SW480 (cell line): ENCODE results near the gene MRPL37.
"Not testable (repeated sequence)": the region's sequence is repeated elsewhere in the genome, so short reads cannot be mapped to it uniquely, and the experiment has no call there.

Experiments
- DNase-seq: peaks from one replicate; pipeline ENCODE4 v3.0.0-alpha.2; 2016; ENCODE audit warnings: low spot score

Gene MRPL37

GRCh38 chr1:54199765-54200518 lies at the start of gene MRPL37, which contains the start of gene CYB5RL:
MRPL37 (plus strand) TSS chr1:54200167; CDS start chr1:54200244, 77 bp downstream.
CYB5RL (minus strand) TSS chr1:54200030; CDS start chr1:54195616, 4,414 bp downstream.
- DNase-seq = peak; percentile 96

- DNase-seq = no peak
These were observed 49.0 kb upstream of the MRPL37 start for GRCh38 chr1:54151013-54151412.

- DNase-seq = no peak
These were observed 47.3 kb upstream of the MRPL37 start, which contains the start of gene CDCP2 for GRCh38 chr1:54152696-54153095. CDCP2 (minus strand) TSS chr1:54153000; CDS start chr1:54152922, 78 bp downstream.

DNA sequence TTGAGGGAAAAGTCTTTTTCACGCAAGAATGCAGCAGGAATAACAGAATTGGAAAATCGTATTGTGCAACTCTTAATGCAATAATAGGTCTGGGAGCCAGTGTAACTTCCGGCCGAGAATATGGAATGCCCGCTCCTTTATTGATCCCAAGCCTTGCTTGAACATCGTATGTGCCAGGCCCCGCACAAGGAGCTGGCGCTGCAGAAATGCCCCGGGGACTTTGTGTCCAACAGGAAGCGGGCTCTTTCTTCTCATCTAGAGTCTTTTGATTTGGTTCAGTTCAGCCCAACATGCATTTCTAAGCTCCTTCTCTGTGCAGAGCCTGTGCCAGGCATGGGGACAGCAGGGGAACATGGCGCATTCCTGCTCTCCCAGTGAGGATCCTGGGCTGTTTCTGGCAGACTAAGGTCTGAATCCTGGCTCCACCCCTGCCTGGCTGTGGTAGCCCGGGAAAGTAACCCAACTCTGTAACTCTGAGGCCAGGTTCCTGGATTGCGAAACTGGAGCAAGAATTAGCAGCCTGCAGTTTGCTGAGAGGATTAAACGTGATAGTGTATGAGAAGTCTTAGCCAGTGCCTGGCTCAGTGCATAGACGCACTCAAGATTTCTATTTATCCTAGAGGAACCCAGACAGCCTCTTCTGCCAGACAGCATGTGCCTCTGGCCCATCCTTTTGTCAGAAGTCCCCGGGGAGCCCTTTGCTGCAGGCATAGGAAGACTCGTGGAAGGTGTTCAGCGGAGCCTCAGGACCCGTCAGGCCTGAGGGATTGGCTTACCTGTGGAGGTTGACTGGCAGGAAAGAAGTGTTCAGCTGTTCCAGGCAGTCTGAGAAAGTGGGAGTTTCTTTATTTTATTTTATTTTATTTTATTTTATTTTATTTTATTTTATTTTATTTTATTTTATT lies 46.2 kb upstream of the MRPL37 start:
- no peak for DNase-seq

GRCh38 chr1:54156201-54156600 lies 43.8 kb upstream of the MRPL37 start:
- no peak for DNase-seq

DNA sequence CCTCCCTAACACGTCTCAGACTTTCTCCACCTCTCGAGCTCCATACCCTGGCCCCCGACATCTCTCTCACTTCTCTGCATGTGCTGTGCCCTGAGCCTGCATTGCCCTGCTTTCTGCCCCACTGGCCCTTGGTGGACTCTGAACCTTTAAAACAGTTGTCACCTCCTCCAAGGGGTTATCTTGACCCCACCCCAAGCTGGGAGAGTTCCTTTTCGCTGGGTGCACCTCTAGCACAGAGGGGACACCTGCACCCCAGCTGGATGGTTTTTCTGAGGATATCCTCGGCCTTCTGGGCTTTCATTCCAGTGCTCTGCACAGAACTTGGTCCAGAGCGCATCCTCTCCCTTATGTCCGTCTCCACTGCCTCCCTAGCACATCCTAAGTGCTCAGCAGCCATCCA lies 43.0 kb upstream of the MRPL37 start:
- no peak for DNase-seq

DNA sequence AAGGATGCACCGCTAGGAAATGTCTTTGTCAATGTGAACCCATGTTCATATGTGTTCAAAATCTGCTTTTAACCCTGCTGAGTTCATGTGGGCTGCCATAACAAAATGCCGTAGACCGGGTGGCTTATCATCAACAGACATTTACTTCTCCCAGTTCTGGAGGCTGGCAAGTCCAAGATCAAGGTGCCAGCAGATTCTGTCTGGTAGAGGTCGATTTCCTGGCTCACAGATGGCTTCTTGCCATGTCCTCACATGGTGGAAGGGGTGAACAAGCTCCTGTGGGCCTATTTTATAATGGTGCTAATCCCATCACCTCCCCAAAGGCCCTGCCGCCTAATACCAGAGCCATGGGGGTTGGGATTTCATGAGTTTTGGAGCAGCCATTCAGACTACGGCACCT lies 42.6 kb upstream of the MRPL37 start:
- DNase-seq = no peak

- DNase-seq = peak; percentile 64
These were observed 41.9 kb upstream of the MRPL37 start for GRCh38 chr1:54158071-54158470.

- DNase-seq = no peak
These were observed 40.1 kb upstream of the MRPL37 start for GRCh38 chr1:54159733-54160316.

- no peak for DNase-seq
These were observed 39.6 kb upstream of the MRPL37 start for GRCh38 chr1:54160351-54160750.

DNA sequence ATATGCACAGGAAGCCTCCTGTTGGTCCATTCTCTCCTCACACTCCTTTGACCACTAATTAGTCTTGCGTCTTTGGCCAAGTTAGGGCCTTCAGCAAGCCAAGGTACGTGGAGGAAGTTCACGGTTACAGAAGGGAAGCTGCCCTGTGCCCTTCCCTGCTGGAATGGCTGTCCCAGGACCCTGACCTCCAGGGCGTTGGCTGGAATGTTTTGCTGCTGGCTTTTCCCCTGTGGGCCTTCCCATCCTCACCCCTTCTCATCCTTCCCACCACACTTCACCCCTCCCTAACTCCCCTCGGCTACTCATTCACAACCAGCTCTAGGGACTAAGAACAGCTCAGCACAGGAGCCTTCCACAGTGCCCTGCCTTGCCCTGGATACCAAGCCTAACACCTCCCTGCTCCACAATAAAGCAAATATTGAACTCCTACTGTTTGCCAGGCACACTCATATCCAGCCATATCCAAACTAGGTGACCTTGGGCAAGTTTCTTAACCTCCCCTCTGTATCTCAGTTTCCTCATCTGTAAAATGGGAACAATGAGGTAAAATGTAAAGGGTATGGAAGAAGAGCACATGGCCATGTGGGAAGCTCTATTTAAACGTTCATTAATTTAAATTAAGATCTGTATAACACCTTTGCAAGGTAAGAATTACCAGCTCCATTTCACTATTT lies 38.3 kb upstream of the MRPL37 start:
- no peak for DNase-seq

GRCh38 chr1:54163051-54163450 lies 36.9 kb upstream of the MRPL37 start:
- DNase-seq = no peak

DNA sequence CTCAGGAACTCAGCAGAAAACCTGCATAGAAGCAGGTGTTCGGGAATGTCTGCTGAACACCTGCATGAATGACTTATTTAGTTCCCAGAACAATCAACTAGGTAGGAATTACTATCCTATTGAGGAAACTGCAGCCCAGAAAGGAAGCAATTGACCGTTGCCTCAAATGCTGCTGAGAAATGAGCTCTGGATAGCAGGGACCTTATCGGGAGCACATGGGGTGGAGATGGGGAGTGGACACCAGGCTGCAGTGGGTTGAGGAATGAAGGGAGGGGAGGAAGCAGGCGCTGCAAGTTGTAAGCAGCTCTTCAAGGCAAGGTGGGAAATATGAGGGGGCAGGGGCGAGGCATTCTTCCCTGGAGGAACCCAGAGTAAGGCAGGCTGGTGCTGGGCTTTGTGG lies 36.4 kb upstream of the MRPL37 start:
- DNase-seq = no peak

DNA sequence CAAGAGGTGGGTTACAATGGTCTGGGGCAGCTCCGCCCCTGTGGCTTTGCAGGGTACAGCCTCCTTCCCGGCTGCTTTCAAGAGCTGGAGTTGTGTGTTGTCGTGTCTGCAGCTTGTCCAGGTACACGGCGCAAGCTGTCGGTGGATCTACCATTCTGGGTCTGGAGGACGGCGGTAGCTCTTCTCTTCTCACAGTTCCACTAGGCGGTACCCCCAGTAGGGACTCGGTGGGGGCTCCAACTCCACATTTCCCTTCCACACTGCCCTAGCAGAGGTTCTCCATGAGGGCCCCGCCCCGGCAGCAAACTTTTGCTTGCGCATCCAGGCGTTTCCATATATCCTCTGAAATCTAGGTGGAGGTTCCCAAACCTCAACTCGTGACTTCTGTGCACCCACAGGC lies 34.8 kb upstream of the MRPL37 start:
- DNase-seq = no peak

- not testable (repeated sequence) for DNase-seq
These were observed 33.6 kb upstream of the MRPL37 start for GRCh38 chr1:54166357-54166756.

- DNase-seq = no peak
These were observed 32.4 kb upstream of the MRPL37 start for GRCh38 chr1:54167422-54168139.

- no peak for DNase-seq
These were observed 31.6 kb upstream of the MRPL37 start for GRCh38 chr1:54168206-54168965.

DNA sequence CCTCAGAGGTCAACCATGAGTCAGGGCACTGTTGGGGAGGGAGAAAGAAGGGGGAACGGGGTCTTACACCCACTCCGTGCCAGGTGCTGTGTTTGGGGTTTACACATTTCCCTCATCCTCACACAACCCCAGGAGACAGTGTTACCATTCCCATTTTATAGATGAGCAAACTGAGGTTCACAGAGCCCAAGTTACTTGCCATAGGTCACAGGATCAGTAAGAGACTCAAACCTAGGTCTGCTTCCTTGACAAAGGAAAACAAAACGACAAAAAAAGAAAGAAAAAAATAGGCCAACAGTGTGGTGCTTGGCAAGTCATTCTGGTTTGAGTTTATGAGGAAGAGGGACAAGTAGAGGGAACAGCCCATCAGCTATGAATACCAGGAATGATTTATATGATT lies 30.9 kb upstream of the MRPL37 start:
- no peak for DNase-seq

GRCh38 chr1:54171016-54171415 lies 29.0 kb upstream of the MRPL37 start:
- no peak for DNase-seq

DNA sequence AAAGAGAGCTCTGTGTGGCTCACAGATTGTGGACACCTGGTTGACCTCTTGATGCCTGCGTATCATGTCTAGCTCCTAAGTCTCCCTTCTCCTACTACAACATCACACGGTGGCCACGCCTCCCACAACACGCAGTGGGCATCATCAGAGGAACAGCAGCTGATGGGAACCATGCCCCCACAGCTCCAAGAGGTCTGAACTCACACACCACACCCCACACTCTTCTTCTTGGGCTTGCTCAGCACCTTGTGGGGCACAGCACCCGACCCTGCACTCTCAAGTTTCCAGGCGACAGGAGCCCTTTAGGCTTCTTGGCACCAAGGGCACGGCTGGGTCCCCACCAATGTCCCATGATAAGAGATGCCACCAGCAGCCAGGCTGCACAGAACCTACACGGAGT lies 28.4 kb upstream of the MRPL37 start:
- no peak for DNase-seq
